ENCODE data around the gene TP73.

TP73 gene

GRCh38 chr1:3651930-3652547 lies at the start of gene TP73:
TSS of gene TP73 (plus strand) at chr1:3652516. CDS start at chr1:3682366, 29,850 bp downstream.
- DNase-seq (ENCODE audit: low read depth in 3 of 3) = peak in 1 of 3 experiments; percentile 18

- DNase-seq (ENCODE audit: low read depth in 3 of 3) = no peak
Measured at GRCh38 chr1:3603156-3603555, 49.2 kb upstream of the TP73 start.

GRCh38 chr1:3603571-3604467 lies 48.5 kb upstream of the TP73 start:
- no peak for DNase-seq (ENCODE audit: low read depth in 3 of 3)

- DNase-seq (ENCODE audit: low read depth in 3 of 3) = no peak
Measured at GRCh38 chr1:3604468-3604974, 47.8 kb upstream of the TP73 start.

GRCh38 chr1:3604997-3605823 lies 47.1 kb upstream of the TP73 start:
- no peak for DNase-seq (ENCODE audit: low read depth in 3 of 3)

- DNase-seq (ENCODE audit: low read depth in 3 of 3) = no peak
Measured at GRCh38 chr1:3606779-3607702, 45.3 kb upstream of the TP73 start.

GRCh38 chr1:3607703-3608065 lies 44.6 kb upstream of the TP73 start:
- DNase-seq (ENCODE audit: low read depth in 3 of 3) = no peak

GRCh38 chr1:3608154-3608553 lies 44.2 kb upstream of the TP73 start:
- DNase-seq (ENCODE audit: low read depth in 3 of 3) = no peak

GRCh38 chr1:3609016-3609768 lies 43.1 kb upstream of the TP73 start:
- DNase-seq (ENCODE audit: low read depth in 3 of 3) = no peak

GRCh38 chr1:3609769-3610526 lies 42.4 kb upstream of the TP73 start:
- no peak for DNase-seq (ENCODE audit: low read depth in 3 of 3)

- DNase-seq (ENCODE audit: low read depth in 3 of 3) = no peak
Measured at GRCh38 chr1:3610527-3611169, 41.7 kb upstream of the TP73 start.

- peak; percentile 48 to 60 (median 50) for DNase-seq (ENCODE audit: low read depth in 3 of 3)
Measured at GRCh38 chr1:3611170-3612019, 40.9 kb upstream of the TP73 start, which contains the start of gene MEGF6. TSS of gene MEGF6 (minus strand) at chr1:3611508. CDS start at chr1:3611268, 240 bp downstream.

GRCh38 chr1:3612123-3612522 lies 40.2 kb upstream of the TP73 start:
- no peak for DNase-seq (ENCODE audit: low read depth in 3 of 3)

- no peak for DNase-seq (ENCODE audit: low read depth in 3 of 3)
Measured at GRCh38 chr1:3614755-3615742, 37.3 kb upstream of the TP73 start.

- DNase-seq (ENCODE audit: low read depth in 3 of 3) = no peak
Measured at GRCh38 chr1:3616861-3617260, 35.5 kb upstream of the TP73 start.

GRCh38 chr1:3617806-3618345 lies 34.4 kb upstream of the TP73 start:
- no peak for DNase-seq (ENCODE audit: low read depth in 3 of 3)

GRCh38 chr1:3618531-3618880 lies 33.8 kb upstream of the TP73 start:
- no peak for DNase-seq (ENCODE audit: low read depth in 3 of 3)
